ENCODE measurements around the gene MACROD1. TPM values are rescaled to one million over a fixed set of nuclear protein-coding genes. Genes with fewer than 3 reads are reported as not detected.

Gene MACROD1
- total RNA-seq, 1 donor from 2014 or later, result 27.8 TPM

- TF ChIP-seq, protein P1, sequence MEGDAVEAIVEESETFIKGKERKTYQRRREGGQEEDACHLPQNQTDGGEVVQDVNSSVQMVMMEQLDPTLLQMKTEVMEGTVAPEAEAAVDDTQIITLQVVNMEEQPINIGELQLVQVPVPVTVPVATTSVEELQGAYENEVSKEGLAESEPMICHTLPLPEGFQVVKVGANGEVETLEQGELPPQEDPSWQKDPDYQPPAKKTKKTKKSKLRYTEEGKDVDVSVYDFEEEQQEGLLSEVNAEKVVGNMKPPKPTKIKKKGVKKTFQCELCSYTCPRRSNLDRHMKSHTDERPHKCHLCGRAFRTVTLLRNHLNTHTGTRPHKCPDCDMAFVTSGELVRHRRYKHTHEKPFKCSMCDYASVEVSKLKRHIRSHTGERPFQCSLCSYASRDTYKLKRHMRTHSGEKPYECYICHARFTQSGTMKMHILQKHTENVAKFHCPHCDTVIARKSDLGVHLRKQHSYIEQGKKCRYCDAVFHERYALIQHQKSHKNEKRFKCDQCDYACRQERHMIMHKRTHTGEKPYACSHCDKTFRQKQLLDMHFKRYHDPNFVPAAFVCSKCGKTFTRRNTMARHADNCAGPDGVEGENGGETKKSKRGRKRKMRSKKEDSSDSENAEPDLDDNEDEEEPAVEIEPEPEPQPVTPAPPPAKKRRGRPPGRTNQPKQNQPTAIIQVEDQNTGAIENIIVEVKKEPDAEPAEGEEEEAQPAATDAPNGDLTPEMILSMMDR (conservative IDR thresholded peaks at IDR 0.05; ENCODE audit: low read depth, low read length), result no peak
- DNase-seq (ENCODE audit: low read depth), result no peak
- no peak overlapping the region for H3K4me3 ChIP-seq (ENCODE audit: low read depth, low read length)
These were observed 41.8 kb downstream of the MACROD1 start for GRCh38 chr11:64124147-64124546.

DNA sequence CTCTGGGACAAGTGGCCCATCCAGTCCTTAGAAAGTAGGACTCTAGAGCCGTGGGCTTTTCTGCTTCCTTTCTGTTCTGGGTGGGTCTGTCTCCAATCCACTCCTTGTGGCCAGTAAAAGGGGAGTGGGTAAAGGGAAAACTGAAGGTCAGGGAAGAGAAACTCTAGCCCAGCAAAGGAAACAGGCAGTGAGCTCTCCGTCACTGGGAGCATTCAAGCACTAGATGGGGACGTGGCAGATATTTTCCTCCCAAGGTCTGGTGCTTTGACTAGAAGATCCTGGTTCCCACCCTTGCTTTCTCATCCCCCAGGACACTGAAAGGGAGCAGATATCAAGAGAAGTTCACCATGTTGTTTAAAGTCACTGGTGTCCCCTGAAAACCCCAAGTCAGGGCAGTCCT, 42.2 kb downstream of the MACROD1 start:
- DNase-seq (ENCODE audit: low read depth), result no peak
- TF ChIP-seq, protein P1 (conservative IDR thresholded peaks at IDR 0.05; ENCODE audit: low read depth, low read length), result no peak
- H3K4me3 ChIP-seq (ENCODE audit: low read depth, low read length), result no peak overlapping the region

- no peak for DNase-seq (ENCODE audit: low read depth)
- no peak overlapping the region for H3K4me3 ChIP-seq (ENCODE audit: low read depth, low read length)
- TF ChIP-seq, protein P1 (conservative IDR thresholded peaks at IDR 0.05; ENCODE audit: low read depth, low read length), result no peak
These were observed 43.2 kb downstream of the MACROD1 start for GRCh38 chr11:64122411-64123410.

DNA sequence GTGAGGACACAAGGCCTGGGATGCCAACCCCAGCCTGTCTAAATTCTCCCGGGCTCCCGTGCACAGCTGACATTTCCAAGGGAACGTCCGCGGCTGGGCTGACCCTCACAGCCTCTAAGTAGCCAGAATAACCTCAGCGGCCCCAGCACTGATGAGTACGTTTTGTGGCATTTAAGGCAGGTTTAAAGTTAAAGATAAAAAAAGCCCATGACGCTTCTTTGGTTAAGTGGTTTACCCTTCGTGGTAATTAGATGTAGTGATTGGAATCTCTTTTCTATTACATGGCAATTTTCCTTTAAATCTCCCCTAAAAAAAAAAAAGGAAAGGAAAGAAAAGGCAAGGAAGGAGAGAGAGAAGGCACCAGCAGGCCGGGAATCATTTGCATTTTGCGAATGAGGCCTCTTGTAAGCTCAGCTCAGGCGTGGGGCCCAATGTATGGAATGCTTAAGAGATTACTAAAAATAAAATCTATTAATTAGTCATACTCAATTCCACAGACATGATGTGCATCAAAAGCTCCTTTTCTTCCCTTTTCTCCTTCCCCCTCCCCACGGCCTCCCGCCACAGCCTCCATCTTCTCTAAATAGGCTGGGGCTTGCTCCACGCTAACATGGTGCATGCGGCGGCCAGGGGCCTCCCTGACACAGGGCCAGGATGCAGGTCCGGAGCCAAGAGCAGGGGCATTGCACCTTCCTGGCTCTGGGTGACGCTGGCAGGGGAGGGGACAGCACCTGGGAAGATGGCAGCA, 44.1 kb downstream of the MACROD1 start:
- TF ChIP-seq, protein P1 (conservative IDR thresholded peaks at IDR 0.05; ENCODE audit: low read depth, low read length), result no peak
- no peak for DNase-seq (ENCODE audit: low read depth)
- H3K4me3 ChIP-seq (ENCODE audit: low read depth, low read length), result no peak overlapping the region

- TF ChIP-seq, protein P1 (conservative IDR thresholded peaks at IDR 0.05; ENCODE audit: low read depth, low read length), result no peak
- H3K4me3 ChIP-seq (ENCODE audit: low read depth, low read length), result no peak overlapping the region
- no peak for DNase-seq (ENCODE audit: low read depth)
These were observed 44.9 kb downstream of the MACROD1 start for GRCh38 chr11:64120951-64121569.

- no peak overlapping the region for H3K4me3 ChIP-seq (ENCODE audit: low read depth, low read length)
- TF ChIP-seq, protein P1 (conservative IDR thresholded peaks at IDR 0.05; ENCODE audit: low read depth, low read length), result no peak
- no peak for DNase-seq (ENCODE audit: low read depth)
These were observed 46.2 kb downstream of the MACROD1 start for GRCh38 chr11:64119700-64120099.

All from epithelial cell of proximal tubule (primary cell).